Upper lobe of left lung (tissue), 4 donors: ENCODE data around the gene RIGI.

Experiments used
- EP300 ChIP-seq, 4 donors: sonication (generic); formaldehyde crosslinking; IDR thresholded peaks; one replicate each; pipeline ENCODE4 v1.5.1; 2017; ENCODE audit warnings: antibody characterized with exemption in 4 of 4, control low read depth in 2 of 4
- POLR2A ChIP-seq, 4 donors: fragments of 450-650 bp; IDR thresholded peaks; one replicate each; pipeline ENCODE4 v1.5.1; 2016 to 2017; ENCODE audit warnings: antibody characterized with exemption in 4 of 4, mild to moderate bottlenecking in 2 of 4
- POLR2AphosphoS5 ChIP-seq, 2 donors: sonication (generic); formaldehyde crosslinking; IDR thresholded peaks; one replicate each; pipeline ENCODE4 v1.5.1; 2017; ENCODE audit warnings: antibody characterized with exemption in 2 of 2
- TF ChIP-seq, protein P1 (sequence below), 6 experiments: fragments of 450-650 bp in 4 of 6; fragments of 200-600 bp in 2 of 6; sonication (generic) in 2 of 6; IDR thresholded peaks; one replicate each; pipeline ENCODE4 v1.5.1; 2016 to 2019; ENCODE audit warnings: antibody characterized with exemption in 6 of 6

DNA sequence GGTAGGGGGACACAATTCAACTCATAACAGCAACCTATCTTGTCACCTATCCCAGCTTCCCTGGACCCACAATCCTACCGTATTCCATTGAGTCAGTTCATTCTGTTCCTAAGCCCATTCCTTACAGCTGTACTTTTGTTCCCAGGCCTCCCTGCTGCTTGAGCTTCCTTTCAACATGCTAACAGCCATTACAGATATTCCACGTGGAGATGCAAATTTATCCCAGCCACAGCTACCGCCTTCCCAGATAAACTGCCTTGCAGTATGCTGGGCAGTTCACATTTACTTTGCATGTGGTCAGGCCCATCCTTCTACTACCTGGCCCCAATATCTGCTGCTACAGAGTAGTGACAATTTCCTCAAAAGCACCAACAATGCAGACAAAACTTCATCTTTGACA is 23.0 kb downstream of the RIGI start:
- TF ChIP-seq, protein P1, sequence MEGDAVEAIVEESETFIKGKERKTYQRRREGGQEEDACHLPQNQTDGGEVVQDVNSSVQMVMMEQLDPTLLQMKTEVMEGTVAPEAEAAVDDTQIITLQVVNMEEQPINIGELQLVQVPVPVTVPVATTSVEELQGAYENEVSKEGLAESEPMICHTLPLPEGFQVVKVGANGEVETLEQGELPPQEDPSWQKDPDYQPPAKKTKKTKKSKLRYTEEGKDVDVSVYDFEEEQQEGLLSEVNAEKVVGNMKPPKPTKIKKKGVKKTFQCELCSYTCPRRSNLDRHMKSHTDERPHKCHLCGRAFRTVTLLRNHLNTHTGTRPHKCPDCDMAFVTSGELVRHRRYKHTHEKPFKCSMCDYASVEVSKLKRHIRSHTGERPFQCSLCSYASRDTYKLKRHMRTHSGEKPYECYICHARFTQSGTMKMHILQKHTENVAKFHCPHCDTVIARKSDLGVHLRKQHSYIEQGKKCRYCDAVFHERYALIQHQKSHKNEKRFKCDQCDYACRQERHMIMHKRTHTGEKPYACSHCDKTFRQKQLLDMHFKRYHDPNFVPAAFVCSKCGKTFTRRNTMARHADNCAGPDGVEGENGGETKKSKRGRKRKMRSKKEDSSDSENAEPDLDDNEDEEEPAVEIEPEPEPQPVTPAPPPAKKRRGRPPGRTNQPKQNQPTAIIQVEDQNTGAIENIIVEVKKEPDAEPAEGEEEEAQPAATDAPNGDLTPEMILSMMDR (IDR thresholded peaks at IDR 0.05) = no peak
- TF ChIP-seq EP300 (IDR thresholded peaks at IDR 0.05) (no peak), POLR2A (IDR thresholded peaks at IDR 0.05) (no peak), POLR2AphosphoS5 (IDR thresholded peaks at IDR 0.05) (no peak)
